Panc1 (cell line): ENCODE measurements around the gene EIF1.

Experiments
- SIN3A ChIP-seq: IDR thresholded peaks from 2 replicates; pipeline ENCODE4 v1.6.1; 2012; ENCODE audit warnings: low read depth, mild to moderate bottlenecking, low read length, moderate library complexity, borderline replicate concordance; ENCODE audit not compliant: insufficient read depth
- TF ChIP-seq, protein P1 (sequence below): fragments of 450-650 bp; IDR thresholded peaks from 2 replicates; pipeline ENCODE4 v1.5.1; 2017; ENCODE audit warnings: mild to moderate bottlenecking

DNA sequence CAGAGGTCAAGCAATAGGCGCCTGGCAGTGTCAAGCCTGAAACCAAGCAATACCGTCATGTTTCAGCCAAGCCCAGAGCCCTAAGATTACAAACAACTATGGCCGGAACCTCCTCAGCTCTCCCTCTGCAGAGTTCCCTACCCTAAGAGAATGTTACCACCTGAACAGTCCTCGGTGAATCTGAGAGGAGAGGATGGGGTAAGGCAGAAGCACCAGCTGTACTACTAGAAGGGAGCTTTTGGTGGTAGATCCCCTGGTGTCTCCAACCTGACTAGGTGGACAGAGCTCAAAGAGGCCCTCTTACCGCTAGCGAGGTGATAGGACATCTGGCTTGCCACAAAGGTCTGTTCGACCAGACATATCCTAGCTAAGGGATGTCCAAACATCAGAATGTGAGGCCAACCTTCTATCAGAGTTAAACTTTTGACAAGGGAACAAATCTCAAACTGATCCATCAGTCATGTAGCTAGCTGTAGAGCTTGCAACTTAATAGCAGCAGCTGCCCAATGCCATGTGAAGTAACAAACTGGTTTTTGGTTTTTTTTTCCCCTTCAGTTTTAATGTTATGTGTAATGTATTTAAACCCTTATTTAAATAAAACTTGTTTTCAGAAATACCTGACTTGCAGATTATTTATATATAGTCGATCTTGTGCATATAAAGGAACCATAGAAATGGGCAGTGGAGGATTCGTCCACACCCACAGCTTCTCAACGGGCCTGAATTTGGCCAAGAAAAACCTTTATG, 2.5 kb downstream of the EIF1 start:
- TF ChIP-seq, protein P1, sequence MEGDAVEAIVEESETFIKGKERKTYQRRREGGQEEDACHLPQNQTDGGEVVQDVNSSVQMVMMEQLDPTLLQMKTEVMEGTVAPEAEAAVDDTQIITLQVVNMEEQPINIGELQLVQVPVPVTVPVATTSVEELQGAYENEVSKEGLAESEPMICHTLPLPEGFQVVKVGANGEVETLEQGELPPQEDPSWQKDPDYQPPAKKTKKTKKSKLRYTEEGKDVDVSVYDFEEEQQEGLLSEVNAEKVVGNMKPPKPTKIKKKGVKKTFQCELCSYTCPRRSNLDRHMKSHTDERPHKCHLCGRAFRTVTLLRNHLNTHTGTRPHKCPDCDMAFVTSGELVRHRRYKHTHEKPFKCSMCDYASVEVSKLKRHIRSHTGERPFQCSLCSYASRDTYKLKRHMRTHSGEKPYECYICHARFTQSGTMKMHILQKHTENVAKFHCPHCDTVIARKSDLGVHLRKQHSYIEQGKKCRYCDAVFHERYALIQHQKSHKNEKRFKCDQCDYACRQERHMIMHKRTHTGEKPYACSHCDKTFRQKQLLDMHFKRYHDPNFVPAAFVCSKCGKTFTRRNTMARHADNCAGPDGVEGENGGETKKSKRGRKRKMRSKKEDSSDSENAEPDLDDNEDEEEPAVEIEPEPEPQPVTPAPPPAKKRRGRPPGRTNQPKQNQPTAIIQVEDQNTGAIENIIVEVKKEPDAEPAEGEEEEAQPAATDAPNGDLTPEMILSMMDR: no peak
- TF ChIP-seq SIN3A: no peak
